Esophagus squamous epithelium (tissue), 4 donors: ENCODE data around the gene TRIM50.

Source experiments
- POLR2A ChIP-seq, 4 donors: fragments of 450-650 bp; IDR thresholded peaks; one replicate each; pipeline ENCODE4 v1.6.1; 2017; ENCODE audit warnings: antibody characterized with exemption in 4 of 4, mild to moderate bottlenecking in 4 of 4, moderate library complexity in 3 of 4
- TF ChIP-seq, protein P1 (sequence below), 6 experiments: fragments of 450-650 bp in 4 of 6; fragments of 200-600 bp in 2 of 6; sonication (generic) in 2 of 6; IDR thresholded peaks; one replicate each; pipeline ENCODE4 v1.5.1; 2016 to 2019; ENCODE audit warnings: antibody characterized with exemption in 6 of 6, mild to moderate bottlenecking in 4 of 6, moderate library complexity in 4 of 6

DNA sequence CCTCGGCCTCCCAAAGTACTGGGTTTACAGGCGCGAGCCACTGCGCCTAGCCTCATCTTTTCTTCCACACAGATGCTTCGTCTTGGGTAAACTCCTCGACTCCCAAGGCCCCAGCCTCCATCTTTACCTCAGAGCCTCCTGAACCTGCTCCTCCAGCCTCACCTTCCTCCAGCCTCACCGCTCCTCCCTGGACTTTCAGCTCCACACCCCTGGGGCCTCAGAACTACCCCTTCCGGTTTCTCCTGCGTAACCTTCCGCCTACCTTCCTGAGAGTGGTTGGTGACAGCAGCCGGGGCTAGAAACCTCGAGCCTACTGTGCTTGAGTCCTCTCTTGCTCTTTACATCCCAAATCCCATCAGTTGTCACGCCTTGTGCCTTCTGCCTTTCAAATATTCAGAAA is 45.9 kb upstream of the TRIM50 start:
- TF ChIP-seq, protein P1, sequence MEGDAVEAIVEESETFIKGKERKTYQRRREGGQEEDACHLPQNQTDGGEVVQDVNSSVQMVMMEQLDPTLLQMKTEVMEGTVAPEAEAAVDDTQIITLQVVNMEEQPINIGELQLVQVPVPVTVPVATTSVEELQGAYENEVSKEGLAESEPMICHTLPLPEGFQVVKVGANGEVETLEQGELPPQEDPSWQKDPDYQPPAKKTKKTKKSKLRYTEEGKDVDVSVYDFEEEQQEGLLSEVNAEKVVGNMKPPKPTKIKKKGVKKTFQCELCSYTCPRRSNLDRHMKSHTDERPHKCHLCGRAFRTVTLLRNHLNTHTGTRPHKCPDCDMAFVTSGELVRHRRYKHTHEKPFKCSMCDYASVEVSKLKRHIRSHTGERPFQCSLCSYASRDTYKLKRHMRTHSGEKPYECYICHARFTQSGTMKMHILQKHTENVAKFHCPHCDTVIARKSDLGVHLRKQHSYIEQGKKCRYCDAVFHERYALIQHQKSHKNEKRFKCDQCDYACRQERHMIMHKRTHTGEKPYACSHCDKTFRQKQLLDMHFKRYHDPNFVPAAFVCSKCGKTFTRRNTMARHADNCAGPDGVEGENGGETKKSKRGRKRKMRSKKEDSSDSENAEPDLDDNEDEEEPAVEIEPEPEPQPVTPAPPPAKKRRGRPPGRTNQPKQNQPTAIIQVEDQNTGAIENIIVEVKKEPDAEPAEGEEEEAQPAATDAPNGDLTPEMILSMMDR (IDR thresholded peaks at IDR 0.05) = no peak
- no peak for TF ChIP-seq POLR2A (IDR thresholded peaks at IDR 0.05)
